ENCODE data around the gene MAEL. TPM values are rescaled to one million over a fixed set of nuclear protein-coding genes. Genes with fewer than 3 reads are reported as not detected.

The MAEL gene
- total and polyA plus RNA-seq, 11 donors: 0.62 to 6.8 (median 3.1) TPM

- peaks cover 0 to 6% (median 0%) of the 10 kb centered on the region in 9 donors for H3K27me3 ChIP-seq
- H3K27ac ChIP-seq: no peak overlapping the region
- 80 to 82% (median 81%) methylated on average over 10 to 14 of the region's 14 CpGs for WGBS, 4 donors
- H3K9me3 ChIP-seq: no peaks in the 10 kb centered on the region
- intact Hi-C loops (cut with DNase I): loop anchor here in 6 of 10 donors (5.0 to 10.0 kb wide), 7 partner anchors 78 to 1130 kb away; partner anchors contain the start of gene ILDR2 (in 2 of the 6)
- H3K4me3 ChIP-seq: no peak overlapping the region
- H3K36me3 ChIP-seq: no peaks in the 10 kb centered on the region
- TF ChIP-seq CTCF (IDR thresholded peaks at IDR 0.05) (no peak), POLR2A (IDR thresholded peaks at IDR 0.05) (no peak)
- peaks cover 0 to 8% (median 3%) of the 10 kb centered on the region in 12 donors for H3K4me1 ChIP-seq
- DNase-seq (no peak), ATAC-seq (no peak)
These were observed 66.0 kb downstream of the MAEL start for GRCh38 chr1:167054946-167055630.

GRCh38 chr1:167056529-167057231 is 67.6 kb downstream of the MAEL start:
- ATAC-seq (no peak), DNase-seq (no peak)
- intact Hi-C loops (cut with DNase I): loop anchor here in 8 of 10 donors (1.0 to 10.0 kb wide), 10 partner anchors 79 to 1132 kb away; partner anchors contain the start of gene ILDR2 (in 2 of the 8)
- no peaks in the 10 kb centered on the region for H3K36me3 ChIP-seq
- no peak for TF ChIP-seq POLR2A (IDR thresholded peaks at IDR 0.05)
- TF ChIP-seq CTCF (IDR thresholded peaks at IDR 0.05): no peak
- H3K9me3 ChIP-seq: no peaks in the 10 kb centered on the region
- WGBS, 4 donors: 51 to 63% (median 58%) methylated on average over 10 of the region's 10 CpGs
- no peak overlapping the region for H3K27ac ChIP-seq
- H3K27me3 ChIP-seq: peaks cover 0 to 8% (median 0%) of the 10 kb centered on the region in 9 donors
- H3K4me1 ChIP-seq: peaks cover 0 to 8% (median 3%) of the 10 kb centered on the region in 12 donors
- no peak overlapping the region for H3K4me3 ChIP-seq

GRCh38 chr1:167057241-167057688 is 68.2 kb downstream of the MAEL start:
- Histone ChIP-seq H3K4me1 (peaks cover 0 to 8% (median 3%) of the 10 kb centered on the region in 12 donors), H3K36me3 (no peaks in the 10 kb centered on the region), H3K9me3 (no peaks in the 10 kb centered on the region), H3K27ac (no peak overlapping the region), H3K4me3 (no peak overlapping the region), H3K27me3 (peaks cover 0 to 8% (median 0%) of the 10 kb centered on the region in 9 donors)
- 33 to 37% (median 34%) methylated on average over 6 of the region's 6 CpGs for WGBS, 4 donors
- intact Hi-C loops (cut with DNase I): loop anchor here in 8 of 10 donors (1.0 to 10.0 kb wide), 10 partner anchors 80 to 1132 kb away; partner anchors contain the start of gene ILDR2 (in 2 of the 8)
- ATAC-seq (peak in 3 of 4 donors; percentile 65 to 80 (median 79)), DNase-seq (peak in 2 of 5 donors; percentile 27 to 52)
- TF ChIP-seq POLR2A (IDR thresholded peaks at IDR 0.05) (no peak), CTCF (IDR thresholded peaks at IDR 0.05) (peak in 11 of 12 donors; percentile 32 to 62 (median 49))
